Upper lobe of left lung (tissue), 6 donors: ENCODE measurements around the gene MAN1B1. TPM values are rescaled to one million over a fixed set of nuclear protein-coding genes. Genes with fewer than 3 reads are reported as not detected.

ENCODE experiments used
- ATAC-seq, 2 donors: fragments of 200-7000 bp; cut with Tn5 transposase; one replicate each; pipeline ENCODE4 v1.9.1; 2022; ENCODE audit warnings: mild to moderate bottlenecking in 2 of 2, moderate library complexity in 2 of 2; ENCODE audit not compliant: low FRiP score in 2 of 2
- DNase-seq, 2 donors: peaks; one replicate each; pipeline ENCODE4 v3.0.0-alpha.2; 2019 to 2020
- H3K27ac ChIP-seq, 4 donors: fragments of 200-600 bp; sonication (generic); one replicate each; pipeline ENCODE4 v1.5.1; 2016 to 2019
- H3K27me3 ChIP-seq, 4 donors: fragments of 200-600 bp; sonication (generic); one replicate each; pipeline ENCODE4 v1.5.1; 2017 to 2019
- H3K36me3 ChIP-seq, 4 donors: fragments of 200-600 bp; sonication (generic); one replicate each; pipeline ENCODE4 v1.5.1; 2016 to 2019
- H3K4me1 ChIP-seq, 4 donors: fragments of 200-600 bp; sonication (generic); one replicate each; pipeline ENCODE4 v1.5.1; 2018 to 2019
- H3K4me3 ChIP-seq, 4 donors: fragments of 200-600 bp; sonication (generic); one replicate each; pipeline ENCODE4 v1.5.1; 2017 to 2019; ENCODE audit warnings: mild to moderate bottlenecking in 2 of 4, moderate library complexity in 1 of 4
- H3K9me3 ChIP-seq, 4 donors: fragments of 200-600 bp; sonication (generic); one replicate each; pipeline ENCODE4 v1.5.1; 2018 to 2019
- CTCF ChIP-seq, 6 experiments: fragments of 450-650 bp in 4 of 6; fragments of 200-600 bp in 2 of 6; sonication (generic) in 2 of 6; IDR thresholded peaks; one replicate each; pipeline ENCODE4 v1.5.1; 2016 to 2019; ENCODE audit warnings: antibody characterized with exemption in 6 of 6
- EP300 ChIP-seq, 4 donors: sonication (generic); formaldehyde crosslinking; IDR thresholded peaks; one replicate each; pipeline ENCODE4 v1.5.1; 2017; ENCODE audit warnings: antibody characterized with exemption in 4 of 4, control low read depth in 2 of 4
- POLR2A ChIP-seq, 4 donors: fragments of 450-650 bp; IDR thresholded peaks; one replicate each; pipeline ENCODE4 v1.5.1; 2016 to 2017; ENCODE audit warnings: antibody characterized with exemption in 4 of 4, mild to moderate bottlenecking in 2 of 4
- POLR2AphosphoS5 ChIP-seq, 2 donors: sonication (generic); formaldehyde crosslinking; IDR thresholded peaks; one replicate each; pipeline ENCODE4 v1.5.1; 2017; ENCODE audit warnings: antibody characterized with exemption in 2 of 2
- WGBS, 2 donors: methylation state at CpG; one replicate each; pipeline ENCODE4 v1.1.5; 2017 to 2018; 5-methylcytosine and 5-hydroxymethylcytosine counted together
- total RNA-seq, 6 donors: library from RNA; depleted of rRNA in 4 of 6; stranded (reverse); fragments of >200 nt in 4 of 6; gene quantifications; one replicate each; pipeline versions ENCODE4 v1.1.0 to v1.2.1, GENCODE V29; 2016 to 2021
- donor health status: DM: no; HTN: no; CAD: no; lungs with moderate emphysema.
- donor health status: DM: no; HTN: yes; CAD: no; lungs with severe emphysema.

MAN1B1 gene
- total RNA-seq, 6 donors from 2014 or later = 38.0 to 97.4 (median 54.1) TPM

- ATAC-seq (no peak), DNase-seq (no peak)
- Histone ChIP-seq H3K27ac (no peak overlapping the region), H3K9me3 (no peaks in the 10 kb centered on the region), H3K36me3 (no peaks in the 10 kb centered on the region), H3K4me1 (peaks cover 14 to 36% (median 20%) of the 10 kb centered on the region in 4 donors), H3K27me3 (peaks cover 0 to 10% (median 0%) of the 10 kb centered on the region in 4 donors), H3K4me3 (peak overlapping the region in 3 of 4 donors; percentile 47 to 59 (median 56))
- no CpG with 5 or more reads among the region's 52 CpGs for WGBS, 2 donors
- TF ChIP-seq EP300 (IDR thresholded peaks at IDR 0.05) = no peak
- TF ChIP-seq CTCF (IDR thresholded peaks at IDR 0.05) = peak in 1 of 6 experiments; percentile 4
- no peak for TF ChIP-seq POLR2AphosphoS5 (IDR thresholded peaks at IDR 0.05)
- TF ChIP-seq POLR2A (IDR thresholded peaks at IDR 0.05) = no peak
Measured at GRCh38 chr9:137069508-137070091, 17.2 kb upstream of the MAN1B1 start.

- H3K27me3 ChIP-seq = peaks cover 0 to 10% (median 0%) of the 10 kb centered on the region in 4 donors
- WGBS, 2 donors = 0% methylated on average over 18 to 33 of the region's 74 CpGs
- peak in 1 of 4 donors; percentile 40 for TF ChIP-seq POLR2A (IDR thresholded peaks at IDR 0.05)
- no peak for TF ChIP-seq POLR2AphosphoS5 (IDR thresholded peaks at IDR 0.05)
- TF ChIP-seq EP300 (IDR thresholded peaks at IDR 0.05) = no peak
- TF ChIP-seq CTCF (IDR thresholded peaks at IDR 0.05) = peak in 1 of 6 experiments; percentile 2
- H3K9me3 ChIP-seq = no peaks in the 10 kb centered on the region
- peak within 1 kb of the TSS in 3 of 4 donors; percentile 23 to 82 (median 71) for H3K27ac ChIP-seq
- H3K36me3 ChIP-seq = no peaks in the 10 kb centered on the region
- H3K4me3 ChIP-seq = peak within 1 kb of the TSS in 3 of 4 donors; percentile 47 to 59 (median 56)
- ATAC-seq (peak; percentile 94 to 95), DNase-seq (peak; percentile 91 to 95)
- H3K4me1 ChIP-seq = peaks cover 14 to 36% (median 20%) of the 10 kb centered on the region in 4 donors
Measured at GRCh38 chr9:137070201-137070905, 16.4 kb upstream of the MAN1B1 start, which contains the start of gene SAPCD2. Gene SAPCD2, minus strand, starts transcription at chr9:137070557. Its CDS starts 97 bp downstream, at chr9:137070460.

- ATAC-seq (peak; percentile 1 to 7), DNase-seq (no peak)
- peak overlapping the region in 3 of 4 donors; percentile 23 to 82 (median 71) for H3K27ac ChIP-seq
- peak overlapping the region in 3 of 4 donors; percentile 47 to 59 (median 56) for H3K4me3 ChIP-seq
- 0 to 23% methylated on average over 1 to 6 of the region's 6 CpGs for WGBS, 2 donors
- H3K4me1 ChIP-seq = peaks cover 14 to 36% (median 20%) of the 10 kb centered on the region in 4 donors
- no peaks in the 10 kb centered on the region for H3K36me3 ChIP-seq
- peaks cover 0 to 10% (median 0%) of the 10 kb centered on the region in 4 donors for H3K27me3 ChIP-seq
- no peaks in the 10 kb centered on the region for H3K9me3 ChIP-seq
- no peak for TF ChIP-seq POLR2AphosphoS5 (IDR thresholded peaks at IDR 0.05)
- TF ChIP-seq CTCF (IDR thresholded peaks at IDR 0.05) = peak in 2 of 6 experiments; percentile 24 to 43
Measured at GRCh38 chr9:137070906-137071275, 15.9 kb upstream of the MAN1B1 start.

GRCh38 chr9:137071282-137071681 is 15.5 kb upstream of the MAN1B1 start:
- H3K27me3 ChIP-seq = peaks cover 0 to 10% (median 0%) of the 10 kb centered on the region in 4 donors
- H3K4me3 ChIP-seq = peak overlapping the region in 3 of 4 donors; percentile 47 to 59 (median 56)
- peaks cover 14 to 36% (median 20%) of the 10 kb centered on the region in 4 donors for H3K4me1 ChIP-seq
- DNase-seq = peak in 1 of 2 donors; percentile 12
- peak overlapping the region in 3 of 4 donors; percentile 23 to 82 (median 71) for H3K27ac ChIP-seq
- peak in 1 of 2 donors; percentile 0 for ATAC-seq
- no peaks in the 10 kb centered on the region for H3K9me3 ChIP-seq
- H3K36me3 ChIP-seq = no peaks in the 10 kb centered on the region
- WGBS, 2 donors = 89 to 100% methylated on average over 2 of the region's 2 CpGs
- TF ChIP-seq CTCF (IDR thresholded peaks at IDR 0.05) (no peak), POLR2A (IDR thresholded peaks at IDR 0.05) (no peak), POLR2AphosphoS5 (IDR thresholded peaks at IDR 0.05) (no peak), EP300 (IDR thresholded peaks at IDR 0.05) (no peak)
